Upper lobe of left lung (tissue), 4 donors: ENCODE results near the gene APBA3.

Source experiments
- EP300 ChIP-seq, 4 donors: sonication (generic); formaldehyde crosslinking; IDR thresholded peaks; one replicate each; pipeline ENCODE4 v1.5.1; 2017; ENCODE audit warnings: antibody characterized with exemption in 4 of 4, control low read depth in 2 of 4
- POLR2A ChIP-seq, 4 donors: fragments of 450-650 bp; IDR thresholded peaks; one replicate each; pipeline ENCODE4 v1.5.1; 2016 to 2017; ENCODE audit warnings: antibody characterized with exemption in 4 of 4, mild to moderate bottlenecking in 2 of 4
- TF ChIP-seq, protein P1 (sequence below), 6 experiments: fragments of 450-650 bp in 4 of 6; fragments of 200-600 bp in 2 of 6; sonication (generic) in 2 of 6; IDR thresholded peaks; one replicate each; pipeline ENCODE4 v1.5.1; 2016 to 2019; ENCODE audit warnings: antibody characterized with exemption in 6 of 6

DNA sequence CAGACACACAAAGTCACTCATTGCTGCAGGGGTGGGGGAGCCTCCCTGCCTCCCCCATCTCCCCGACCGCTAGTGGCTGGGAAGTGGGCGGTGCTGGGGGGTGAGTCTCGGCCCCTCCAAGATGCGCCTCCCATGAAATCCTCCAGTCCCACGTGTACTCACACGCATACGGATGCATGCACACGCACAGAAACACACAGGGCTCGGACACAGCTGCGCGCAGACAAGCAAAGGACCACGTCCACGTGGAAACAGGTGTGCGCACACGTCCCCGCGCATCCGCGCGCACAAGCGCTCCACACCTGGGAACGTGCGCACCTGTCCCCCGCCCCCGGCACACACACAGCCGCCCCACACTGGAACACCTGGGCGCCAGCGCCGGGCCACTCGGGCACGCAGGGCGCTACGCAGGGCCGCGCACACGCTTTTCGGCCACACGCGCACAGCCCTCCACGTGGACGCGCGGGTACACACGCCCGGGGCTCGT lies 24.0 kb upstream of the APBA3 start:
- TF ChIP-seq EP300 (IDR thresholded peaks at IDR 0.05): no peak
- TF ChIP-seq, protein P1, sequence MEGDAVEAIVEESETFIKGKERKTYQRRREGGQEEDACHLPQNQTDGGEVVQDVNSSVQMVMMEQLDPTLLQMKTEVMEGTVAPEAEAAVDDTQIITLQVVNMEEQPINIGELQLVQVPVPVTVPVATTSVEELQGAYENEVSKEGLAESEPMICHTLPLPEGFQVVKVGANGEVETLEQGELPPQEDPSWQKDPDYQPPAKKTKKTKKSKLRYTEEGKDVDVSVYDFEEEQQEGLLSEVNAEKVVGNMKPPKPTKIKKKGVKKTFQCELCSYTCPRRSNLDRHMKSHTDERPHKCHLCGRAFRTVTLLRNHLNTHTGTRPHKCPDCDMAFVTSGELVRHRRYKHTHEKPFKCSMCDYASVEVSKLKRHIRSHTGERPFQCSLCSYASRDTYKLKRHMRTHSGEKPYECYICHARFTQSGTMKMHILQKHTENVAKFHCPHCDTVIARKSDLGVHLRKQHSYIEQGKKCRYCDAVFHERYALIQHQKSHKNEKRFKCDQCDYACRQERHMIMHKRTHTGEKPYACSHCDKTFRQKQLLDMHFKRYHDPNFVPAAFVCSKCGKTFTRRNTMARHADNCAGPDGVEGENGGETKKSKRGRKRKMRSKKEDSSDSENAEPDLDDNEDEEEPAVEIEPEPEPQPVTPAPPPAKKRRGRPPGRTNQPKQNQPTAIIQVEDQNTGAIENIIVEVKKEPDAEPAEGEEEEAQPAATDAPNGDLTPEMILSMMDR (IDR thresholded peaks at IDR 0.05): no peak
- no peak for TF ChIP-seq POLR2A (IDR thresholded peaks at IDR 0.05)
